Ectodermal cell (in vitro differentiated cells): Measurements from ENCODE around the gene FRMD1.

ENCODE experiments used
- H3K27ac ChIP-seq: 2 replicates; pipeline ENCODE4 v1.7.0; 2013; ENCODE audit warnings: mild to moderate bottlenecking, low read depth, low read length; ENCODE audit not compliant: insufficient read depth, poor library complexity, severe bottlenecking
- H3K27me3 ChIP-seq: 2 replicates; pipeline ENCODE4 v1.7.0; 2013; ENCODE audit warnings: mild to moderate bottlenecking, low read length; ENCODE audit not compliant: insufficient read depth, control insufficient read depth, poor library complexity, severe bottlenecking
- H3K36me3 ChIP-seq: one replicate; pipeline ENCODE4 v1.7.0; 2013; ENCODE audit warnings: low read length; ENCODE audit not compliant: control insufficient read depth, insufficient read depth
- H3K4me1 ChIP-seq: one replicate; pipeline ENCODE4 v1.7.0; 2013; ENCODE audit warnings: low read length; ENCODE audit not compliant: control insufficient read depth, insufficient read depth
- H3K4me3 ChIP-seq: 2 replicates; pipeline ENCODE4 v1.7.0; 2013; ENCODE audit warnings: low read depth, low read length, control low read depth; ENCODE audit not compliant: insufficient read depth
- H3K9me3 ChIP-seq: 2 replicates; pipeline ENCODE4 v1.7.0; 2013; ENCODE audit warnings: mild to moderate bottlenecking, low read length, moderate library complexity; ENCODE audit not compliant: control insufficient read depth
- WGBS, 2 experiments: methylation state at CpG; one replicate each; pipeline ENCODE4 v1.1.7; 2013; ENCODE audit warnings: missing lambda C conversion rate in 2 of 2; 5-methylcytosine and 5-hydroxymethylcytosine counted together

The FRMD1 gene

GRCh38 chr6:168096271-168096764, 17.3 kb upstream of the FRMD1 start:
- H3K36me3 ChIP-seq, result no peaks in the 10 kb centered on the region
- no peak overlapping the region for H3K27ac ChIP-seq
- no peaks in the 10 kb centered on the region for H3K9me3 ChIP-seq
- no peak overlapping the region for H3K4me3 ChIP-seq
- WGBS, 2 experiments, result 91 to 94% methylated on average over 13 of the region's 13 CpGs
- H3K4me1 ChIP-seq, result peaks cover 7% of the 10 kb centered on the region
- peaks cover 29% of the 10 kb centered on the region for H3K27me3 ChIP-seq

GRCh38 chr6:168095716-168096250, 16.8 kb upstream of the FRMD1 start:
- 92% methylated on average over 14 of the region's 14 CpGs for WGBS, 2 experiments
- H3K4me3 ChIP-seq, result no peak overlapping the region
- no peak overlapping the region for H3K27ac ChIP-seq
- peaks cover 24% of the 10 kb centered on the region for H3K27me3 ChIP-seq
- H3K4me1 ChIP-seq, result peaks cover 11% of the 10 kb centered on the region
- no peaks in the 10 kb centered on the region for H3K9me3 ChIP-seq
- no peaks in the 10 kb centered on the region for H3K36me3 ChIP-seq

- no peaks in the 10 kb centered on the region for H3K36me3 ChIP-seq
- peaks cover 18% of the 10 kb centered on the region for H3K27me3 ChIP-seq
- H3K9me3 ChIP-seq, result no peaks in the 10 kb centered on the region
- H3K27ac ChIP-seq, result no peak overlapping the region
- H3K4me1 ChIP-seq, result peaks cover 11% of the 10 kb centered on the region
- no peak overlapping the region for H3K4me3 ChIP-seq
- WGBS, 2 experiments, result 91% methylated on average over 17 of the region's 17 CpGs
These were observed 16.2 kb upstream of the FRMD1 start for GRCh38 chr6:168095171-168095691.

GRCh38 chr6:168093634-168094033, 14.6 kb upstream of the FRMD1 start:
- no peaks in the 10 kb centered on the region for H3K36me3 ChIP-seq
- H3K27ac ChIP-seq, result no peak overlapping the region
- H3K4me1 ChIP-seq, result peaks cover 22% of the 10 kb centered on the region
- H3K9me3 ChIP-seq, result no peaks in the 10 kb centered on the region
- 73 to 76% methylated on average over 11 of the region's 11 CpGs for WGBS, 2 experiments
- H3K27me3 ChIP-seq, result peaks cover 2% of the 10 kb centered on the region
- no peak overlapping the region for H3K4me3 ChIP-seq

- Histone ChIP-seq H3K27me3 (no peaks in the 10 kb centered on the region), H3K36me3 (no peaks in the 10 kb centered on the region), H3K9me3 (no peaks in the 10 kb centered on the region), H3K27ac (no peak overlapping the region), H3K4me3 (no peak overlapping the region), H3K4me1 (peaks cover 27% of the 10 kb centered on the region)
- 92 to 93% methylated on average over 12 of the region's 12 CpGs for WGBS, 2 experiments
These were observed 14.1 kb upstream of the FRMD1 start for GRCh38 chr6:168093071-168093505.

GRCh38 chr6:168092541-168092940, 13.5 kb upstream of the FRMD1 start:
- 87 to 91% methylated on average over 8 of the region's 8 CpGs for WGBS, 2 experiments
- Histone ChIP-seq H3K27me3 (no peaks in the 10 kb centered on the region), H3K4me3 (no peak overlapping the region), H3K36me3 (no peaks in the 10 kb centered on the region), H3K4me1 (peaks cover 32% of the 10 kb centered on the region), H3K9me3 (no peaks in the 10 kb centered on the region), H3K27ac (no peak overlapping the region)

GRCh38 chr6:168091381-168092264, 12.6 kb upstream of the FRMD1 start:
- 93 to 96% methylated on average over 28 of the region's 28 CpGs for WGBS, 2 experiments
- peaks cover 38% of the 10 kb centered on the region for H3K4me1 ChIP-seq
- no peaks in the 10 kb centered on the region for H3K27me3 ChIP-seq
- no peaks in the 10 kb centered on the region for H3K36me3 ChIP-seq
- H3K4me3 ChIP-seq, result no peak overlapping the region
- H3K9me3 ChIP-seq, result no peaks in the 10 kb centered on the region
- no peak overlapping the region for H3K27ac ChIP-seq

GRCh38 chr6:168090706-168091105, 11.7 kb upstream of the FRMD1 start:
- 93 to 96% methylated on average over 17 of the region's 17 CpGs for WGBS, 2 experiments
- Histone ChIP-seq H3K4me3 (no peak overlapping the region), H3K36me3 (no peaks in the 10 kb centered on the region), H3K4me1 (peaks cover 38% of the 10 kb centered on the region), H3K27me3 (no peaks in the 10 kb centered on the region), H3K9me3 (no peaks in the 10 kb centered on the region), H3K27ac (no peak overlapping the region)

GRCh38 chr6:168090064-168090690, 11.2 kb upstream of the FRMD1 start:
- Histone ChIP-seq H3K4me3 (no peak overlapping the region), H3K27me3 (no peaks in the 10 kb centered on the region), H3K36me3 (no peaks in the 10 kb centered on the region), H3K9me3 (no peaks in the 10 kb centered on the region), H3K4me1 (peaks cover 38% of the 10 kb centered on the region), H3K27ac (no peak overlapping the region)
- WGBS, 2 experiments, result 94 to 95% methylated on average over 16 of the region's 16 CpGs
